Caco-2 (cell line): ENCODE results near the gene SV2B. TPM values are rescaled to one million over a fixed set of nuclear protein-coding genes. Genes with fewer than 3 reads are reported as not detected.

Source experiments
- BruUV-seq: library from RNA; stranded (reverse); fragments of 400-500 nt; replicated peaks from 2 replicates; lab custom pipeline; 2021; lab: Mats Ljungman, UMichigan
- CTCF ChIA-PET: fragments of 300-600 bp; sonication (Branson Sonifier 250); formaldehyde crosslinking; loops from one replicate; lab custom pipeline; 2022; ENCODE audit warnings: antibody characterized with exemption; lab: Charles Lee
- POLR2A ChIA-PET: fragments of 300-600 bp; sonication (Branson Sonifier 250); formaldehyde crosslinking; loops from one replicate; lab custom pipeline; 2022; ENCODE audit warnings: antibody characterized with exemption; lab: Charles Lee
- DNase-seq, 2 experiments: peaks; one replicate each; pipeline versions ENCODE4 v3.0.0 to v3.0.0-alpha.2; 2020 to 2022
- H3K27me3 ChIP-seq: replicated peaks from 2 replicates; pipeline ENCODE4 v1.6.0; 2011; ENCODE audit warnings: low read length; ENCODE audit not compliant: control insufficient read depth, insufficient read depth
- H3K36me3 ChIP-seq: 2 replicates; pipeline ENCODE4 v1.5.1; 2011; ENCODE audit warnings: low read length; ENCODE audit not compliant: control insufficient read depth, insufficient read depth
- H3K4me1 ChIP-seq: fragments of 250-450 bp; sonication (Bioruptor Pico); 2 replicates; pipeline ENCODE4 v1.5.1; 2020; ENCODE audit warnings: mild to moderate bottlenecking
- H3K4me3 ChIP-seq: 2 replicates; pipeline ENCODE4 v1.5.1; 2011; ENCODE audit warnings: low read depth, mild to moderate bottlenecking, control low read depth, low read length
- H3K9me3 ChIP-seq: fragments of 250-450 bp; sonication (Bioruptor Pico); 2 replicates; pipeline ENCODE4 v1.5.1; 2020; ENCODE audit warnings: mild to moderate bottlenecking, moderate library complexity
- H3K27ac Mint-ChIP-seq: one replicate; pipeline ENCODE4 v1.8.0; 2022; ENCODE audit warnings: mixed read lengths; ENCODE audit not compliant: unreplicated experiment
- H3K27me3 Mint-ChIP-seq: one replicate; pipeline ENCODE4 v1.8.0; 2022; ENCODE audit warnings: mixed read lengths; ENCODE audit not compliant: insufficient read depth, unreplicated experiment
- H3K36me3 Mint-ChIP-seq: one replicate; pipeline ENCODE4 v1.8.0; 2022; ENCODE audit warnings: mild to moderate bottlenecking, mixed read lengths; ENCODE audit not compliant: insufficient read depth, unreplicated experiment
- H3K4me1 Mint-ChIP-seq: one replicate; pipeline ENCODE4 v1.8.0; 2022; ENCODE audit warnings: low read depth, mixed read lengths; ENCODE audit not compliant: unreplicated experiment
- H3K4me3 Mint-ChIP-seq: one replicate; pipeline ENCODE4 v1.8.0; 2022; ENCODE audit warnings: mild to moderate bottlenecking, moderate library complexity, mixed read lengths; ENCODE audit not compliant: unreplicated experiment
- H3K9me3 Mint-ChIP-seq: one replicate; pipeline ENCODE4 v1.8.0; 2022; ENCODE audit warnings: mixed read lengths; ENCODE audit not compliant: unreplicated experiment
- CTCF ChIP-seq, 2 experiments: fragments of 200-600 bp in 1 of 2; IDR thresholded peaks; 1 replicate in 1 of 2; 2 replicates in 1 of 2; pipeline versions ENCODE4 v1.5.1 to v1.8.0; 2011 to 2022; ENCODE audit warnings: antibody characterized with exemption in 1 of 2, control low read depth in 1 of 2, inconsistent platforms in 1 of 2, low read depth in 1 of 2, low read length in 1 of 2, mild to moderate bottlenecking in 1 of 2, moderate library complexity in 1 of 2; ENCODE audit not compliant: insufficient read depth in 1 of 2, severe bottlenecking in 1 of 2, unreplicated experiment in 1 of 2
- intact Hi-C: fragments of 100-400 bp; cut with micrococcal nuclease; formaldehyde crosslinking; loops from one replicate; pipeline ENCODE4 v1.10.0; 2022; ENCODE audit not compliant: unreplicated experiment
- total RNA-seq: library from RNA; stranded (reverse); gene quantifications from 2 replicates; pipeline ENCODE4 v1.2.3, GENCODE V29; 2022

Gene SV2B
- total RNA-seq, 1 experiment from 2014 or later: not detected

- no peak for TF ChIP-seq CTCF (IDR thresholded peaks at IDR 0.05; ENCODE audit: insufficient read depth in 1 of 2, low read depth in 1 of 2, low read length in 1 of 2, severe bottlenecking in 1 of 2, unreplicated experiment in 1 of 2)
- H3K36me3 ChIP-seq: no peaks in the 10 kb centered on the region
- peaks cover 6% of the 10 kb centered on the region for H3K27me3 Mint-ChIP-seq
- H3K9me3 ChIP-seq: no peaks in the 10 kb centered on the region
- ChIA-PET CTCF (no interaction called here), POLR2A (no interaction called here)
- H3K4me1 Mint-ChIP-seq: no peaks in the 10 kb centered on the region
- no peaks in the 10 kb centered on the region for H3K4me1 ChIP-seq
- H3K4me3 ChIP-seq: no peak overlapping the region
- H3K36me3 Mint-ChIP-seq: no peaks in the 10 kb centered on the region
- no TSS peak for BruUV-seq
- no peaks in the 10 kb centered on the region for H3K9me3 Mint-ChIP-seq
- DNase-seq: no peak
- no peaks in the 10 kb centered on the region for H3K27me3 ChIP-seq
- intact Hi-C loops: no loop called here
- no peak overlapping the region for H3K4me3 Mint-ChIP-seq
- no peak overlapping the region for H3K27ac Mint-ChIP-seq
Measured at GRCh38 chr15:91219206-91219605, 119.1 kb downstream of the SV2B start.

GRCh38 chr15:91222052-91222451, 122.0 kb downstream of the SV2B start:
- intact Hi-C loops: no loop called here
- CTCF ChIA-PET: no interaction called here
- Mint-ChIP-seq H3K27me3 (peaks cover 16% of the 10 kb centered on the region), H3K9me3 (no peaks in the 10 kb centered on the region), H3K4me3 (no peak overlapping the region), H3K36me3 (no peaks in the 10 kb centered on the region), H3K4me1 (no peaks in the 10 kb centered on the region), H3K27ac (no peak overlapping the region)
- Histone ChIP-seq H3K36me3 (no peaks in the 10 kb centered on the region), H3K9me3 (no peaks in the 10 kb centered on the region), H3K27me3 (no peaks in the 10 kb centered on the region), H3K4me1 (no peaks in the 10 kb centered on the region), H3K4me3 (no peak overlapping the region)
- POLR2A ChIA-PET: no interaction called here
- no peak for TF ChIP-seq CTCF (IDR thresholded peaks at IDR 0.05; ENCODE audit: insufficient read depth in 1 of 2, low read depth in 1 of 2, low read length in 1 of 2, severe bottlenecking in 1 of 2, unreplicated experiment in 1 of 2)
- BruUV-seq: no TSS peak
- DNase-seq: no peak

GRCh38 chr15:91223863-91224262, 123.8 kb downstream of the SV2B start:
- Histone ChIP-seq H3K4me3 (no peak overlapping the region), H3K27me3 (no peaks in the 10 kb centered on the region), H3K36me3 (no peaks in the 10 kb centered on the region), H3K4me1 (no peaks in the 10 kb centered on the region), H3K9me3 (no peaks in the 10 kb centered on the region)
- Mint-ChIP-seq H3K27me3 (peaks cover 17% of the 10 kb centered on the region), H3K36me3 (no peaks in the 10 kb centered on the region), H3K9me3 (no peaks in the 10 kb centered on the region), H3K4me1 (no peaks in the 10 kb centered on the region), H3K4me3 (no peak overlapping the region), H3K27ac (no peak overlapping the region)
- BruUV-seq: no TSS peak
- no peak for TF ChIP-seq CTCF (IDR thresholded peaks at IDR 0.05; ENCODE audit: insufficient read depth in 1 of 2, low read depth in 1 of 2, low read length in 1 of 2, severe bottlenecking in 1 of 2, unreplicated experiment in 1 of 2)
- POLR2A ChIA-PET: no interaction called here
- no peak for DNase-seq
- intact Hi-C loops: loop anchor here (1.0 kb wide), 1 partner anchor 168 kb away; no protein-coding TSS in a partner anchor
- CTCF ChIA-PET: interaction anchor here (1.1 kb wide), 1 partner anchor 168 kb away, joined by 3 read pairs; no protein-coding TSS in a partner anchor
